ENCODE data around the gene TTC22.
A peak's percentile ranks its signal among the peaks of the same experiment; 100 is the strongest.

The TTC22 gene

DNA sequence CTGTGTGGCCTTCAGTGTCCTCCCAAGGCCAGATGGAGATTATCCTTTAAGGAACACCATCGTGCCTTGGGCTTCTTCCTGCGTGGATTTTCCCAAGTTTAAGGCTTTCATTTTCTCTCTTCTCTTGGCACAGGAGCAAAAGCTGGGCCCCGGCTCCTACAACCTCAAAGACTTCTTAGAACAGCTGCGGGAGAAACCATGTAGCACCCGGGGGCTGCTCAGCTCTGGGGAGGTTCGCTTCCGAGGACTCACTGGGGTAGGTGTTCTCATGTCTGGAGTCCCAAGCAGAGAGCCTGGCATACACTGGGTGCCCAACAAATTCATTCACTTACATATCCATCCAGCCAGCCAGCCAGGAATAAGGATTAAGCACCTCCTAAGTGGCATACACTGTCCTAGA is 6.6 kb upstream of the TTC22 start:
- Histone ChIP-seq H3K27ac (replicated peaks; ENCODE audit: low read length) (no peak overlapping the region), H3K4me1 (ENCODE audit: control insufficient read depth in 2 of 2, insufficient read depth in 1 of 2, low read depth in 1 of 2, low read length in 2 of 2) (peaks cover 0 to 2% of the 10 kb centered on the region in 2 donors), H3K9me3 (replicated peaks in 1 of 2; ENCODE audit: control insufficient read depth in 2 of 2, insufficient read depth in 1 of 2, low read depth in 1 of 2, low read length in 2 of 2) (no peaks in the 10 kb centered on the region), H2BK5ac (ENCODE audit: low read length) (no peak overlapping the region), H2AFZ (ENCODE audit: low read length) (no peak overlapping the region), H3K4me3 (ENCODE audit: low read length in 2 of 2) (no peak overlapping the region), H3K18ac (ENCODE audit: low read length) (no peak overlapping the region), H3K14ac (ENCODE audit: low read length) (no peak overlapping the region), H3K79me1 (ENCODE audit: low read depth, low read length) (no peaks in the 10 kb centered on the region), H2BK15ac (ENCODE audit: low read length) (no peak overlapping the region), H3K4ac (ENCODE audit: low read length) (no peak overlapping the region), H2BK12ac (ENCODE audit: low read length) (no peak overlapping the region), H3K36me3 (replicated peaks in 1 of 2; ENCODE audit: control insufficient read depth in 2 of 2, insufficient read depth in 2 of 2, low read length in 2 of 2) (no peaks in the 10 kb centered on the region), H3K4me2 (ENCODE audit: insufficient read depth, low read length, poor library complexity, severe bottlenecking) (no peak overlapping the region), H4K8ac (ENCODE audit: low read depth, low read length) (no peak overlapping the region), H4K91ac (ENCODE audit: low read depth, low read length, poor library complexity) (no peak overlapping the region), H3K27me3 (ENCODE audit: control insufficient read depth in 3 of 3, insufficient read depth in 3 of 3, low read depth in 1 of 3, low read length in 3 of 3) (peaks cover 0 to 40% (median 5%) of the 10 kb centered on the region in 3 experiments), H3K23ac (ENCODE audit: low read depth, low read length, poor library complexity) (no peak overlapping the region), H2BK120ac (ENCODE audit: low read depth, low read length) (no peak overlapping the region), H2AK5ac (ENCODE audit: low read depth, low read length) (no peak overlapping the region), H3K9ac (ENCODE audit: low read depth, low read length, poor library complexity) (no peak overlapping the region)
- DNase-seq (ENCODE audit: low spot score): no peak
- no CpG with 5 or more reads among the region's 7 CpGs for WGBS, 2 donors (ENCODE audit: extremely low coverage in 2 of 2, insufficient read length in 2 of 2, insufficient replicate concordance in 1 of 2)

DNA sequence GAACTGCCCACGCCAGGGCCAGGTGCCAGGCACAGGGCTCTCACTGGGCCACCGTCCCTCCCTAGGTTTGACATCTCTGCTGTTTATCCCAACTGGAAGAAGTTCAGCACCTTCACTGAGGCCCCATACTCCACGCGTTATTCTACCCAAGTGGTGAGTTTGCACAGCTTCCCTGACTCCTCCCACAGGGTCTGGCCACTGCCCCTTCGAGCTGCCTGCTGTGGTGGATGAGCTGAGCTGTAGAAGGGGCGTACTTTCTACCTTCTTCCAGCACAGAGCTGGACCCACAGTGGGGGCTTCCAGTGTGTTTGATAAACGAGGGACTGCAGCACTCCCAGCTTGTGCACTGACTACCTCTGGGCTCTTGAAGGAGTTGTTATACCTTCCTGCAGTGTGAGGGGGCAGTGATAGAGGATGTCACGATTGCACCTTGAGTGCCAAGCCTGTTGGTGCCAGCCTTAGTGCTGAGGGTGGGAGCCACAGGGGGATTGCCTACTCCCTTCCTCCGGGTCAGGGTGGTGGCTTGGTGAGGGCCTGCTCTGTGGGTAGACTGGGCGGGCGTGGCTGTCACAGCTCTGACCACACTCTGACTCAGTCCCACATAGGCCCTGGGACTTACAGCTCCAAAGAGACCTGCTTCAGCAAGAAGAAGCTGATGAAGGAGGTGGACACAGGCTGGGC is 5.9 kb upstream of the TTC22 start:
- Histone ChIP-seq H2BK15ac (ENCODE audit: low read length) (no peak overlapping the region), H2BK5ac (ENCODE audit: low read length) (no peak overlapping the region), H3K4me3 (ENCODE audit: low read length in 2 of 2) (no peak overlapping the region), H3K4me2 (ENCODE audit: insufficient read depth, low read length, poor library complexity, severe bottlenecking) (no peak overlapping the region), H3K79me1 (ENCODE audit: low read depth, low read length) (no peaks in the 10 kb centered on the region), H3K4ac (ENCODE audit: low read length) (no peak overlapping the region), H3K14ac (ENCODE audit: low read length) (no peak overlapping the region), H2AFZ (ENCODE audit: low read length) (no peak overlapping the region), H3K18ac (ENCODE audit: low read length) (no peak overlapping the region), H4K8ac (ENCODE audit: low read depth, low read length) (no peak overlapping the region), H3K4me1 (ENCODE audit: control insufficient read depth in 2 of 2, insufficient read depth in 1 of 2, low read depth in 1 of 2, low read length in 2 of 2) (peaks cover 0 to 2% of the 10 kb centered on the region in 2 donors), H3K9ac (ENCODE audit: low read depth, low read length, poor library complexity) (peak overlapping the region; percentile 24), H2BK120ac (ENCODE audit: low read depth, low read length) (no peak overlapping the region), H2BK12ac (ENCODE audit: low read length) (no peak overlapping the region), H3K27ac (replicated peaks; ENCODE audit: low read length) (no peak overlapping the region), H3K27me3 (ENCODE audit: control insufficient read depth in 3 of 3, insufficient read depth in 3 of 3, low read depth in 1 of 3, low read length in 3 of 3) (peaks cover 0 to 36% (median 5%) of the 10 kb centered on the region in 3 experiments), H4K91ac (ENCODE audit: low read depth, low read length, poor library complexity) (no peak overlapping the region), H3K36me3 (replicated peaks in 1 of 2; ENCODE audit: control insufficient read depth in 2 of 2, insufficient read depth in 2 of 2, low read length in 2 of 2) (no peaks in the 10 kb centered on the region), H2AK5ac (ENCODE audit: low read depth, low read length) (no peak overlapping the region), H3K9me3 (replicated peaks in 1 of 2; ENCODE audit: control insufficient read depth in 2 of 2, insufficient read depth in 1 of 2, low read depth in 1 of 2, low read length in 2 of 2) (no peaks in the 10 kb centered on the region), H3K23ac (ENCODE audit: low read depth, low read length, poor library complexity) (no peak overlapping the region)
- WGBS, 2 donors (ENCODE audit: extremely low coverage in 2 of 2, insufficient read length in 2 of 2, insufficient replicate concordance in 1 of 2): no CpG with 5 or more reads among the region's 11 CpGs
- DNase-seq (ENCODE audit: low spot score): no peak

DNA sequence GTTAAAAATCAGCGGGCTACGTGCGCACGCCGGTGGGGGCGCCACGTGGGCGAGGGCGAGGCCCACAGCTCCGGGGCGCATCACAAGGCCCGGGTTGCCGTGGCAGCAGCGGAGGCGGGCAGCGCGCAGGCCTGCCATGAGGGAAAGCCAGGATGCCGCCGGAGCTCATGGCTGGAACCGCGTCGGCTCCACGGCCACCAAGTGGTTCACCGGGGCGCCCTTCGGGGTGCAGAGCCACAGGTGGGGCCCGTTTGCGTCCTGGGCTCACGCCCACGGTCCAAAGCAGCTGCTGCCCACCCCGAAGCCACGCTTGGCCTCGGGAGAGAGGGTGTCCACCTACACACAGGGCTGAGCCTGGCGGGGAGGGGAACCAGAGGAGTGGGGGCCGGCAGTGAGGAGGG is 4.9 kb upstream of the TTC22 start:
- H3K36me3 ChIP-seq (replicated peaks in 1 of 2; ENCODE audit: control insufficient read depth in 2 of 2, insufficient read depth in 2 of 2, low read length in 2 of 2): no peaks in the 10 kb centered on the region
- H2AK5ac ChIP-seq (ENCODE audit: low read depth, low read length): peak overlapping the region; percentile 44
- peaks cover 4 to 41% (median 15%) of the 10 kb centered on the region in 3 experiments for H3K27me3 ChIP-seq (ENCODE audit: control insufficient read depth in 3 of 3, insufficient read depth in 3 of 3, low read depth in 1 of 3, low read length in 3 of 3)
- H2BK15ac ChIP-seq (ENCODE audit: low read length): no peak overlapping the region
- no peaks in the 10 kb centered on the region for H3K79me1 ChIP-seq (ENCODE audit: low read depth, low read length)
- no peak overlapping the region for H2BK120ac ChIP-seq (ENCODE audit: low read depth, low read length)
- no peak for DNase-seq (ENCODE audit: low spot score)
- no peak overlapping the region for H3K9ac ChIP-seq (ENCODE audit: low read depth, low read length, poor library complexity)
- H3K9me3 ChIP-seq (replicated peaks in 1 of 2; ENCODE audit: control insufficient read depth in 2 of 2, insufficient read depth in 1 of 2, low read depth in 1 of 2, low read length in 2 of 2): peaks cover 0 to 2% of the 10 kb centered on the region in 2 donors
- H2BK5ac ChIP-seq (ENCODE audit: low read length): no peak overlapping the region
- no peak overlapping the region for H3K4me2 ChIP-seq (ENCODE audit: insufficient read depth, low read length, poor library complexity, severe bottlenecking)
- H4K8ac ChIP-seq (ENCODE audit: low read depth, low read length): no peak overlapping the region
- H2AFZ ChIP-seq (ENCODE audit: low read length): no peak overlapping the region
- no peak overlapping the region for H2BK12ac ChIP-seq (ENCODE audit: low read length)
- no peak overlapping the region for H3K14ac ChIP-seq (ENCODE audit: low read length)
- WGBS, 2 donors (ENCODE audit: extremely low coverage in 2 of 2, insufficient read length in 2 of 2, insufficient replicate concordance in 1 of 2): no CpG with 5 or more reads among the region's 35 CpGs
- no peak overlapping the region for H3K4ac ChIP-seq (ENCODE audit: low read length)
- peaks cover 0 to 2% of the 10 kb centered on the region in 2 donors for H3K4me1 ChIP-seq (ENCODE audit: control insufficient read depth in 2 of 2, insufficient read depth in 1 of 2, low read depth in 1 of 2, low read length in 2 of 2)
- no peak overlapping the region for H3K27ac ChIP-seq (replicated peaks; ENCODE audit: low read length)
- no peak overlapping the region for H3K4me3 ChIP-seq (ENCODE audit: low read length in 2 of 2)
- no peak overlapping the region for H3K23ac ChIP-seq (ENCODE audit: low read depth, low read length, poor library complexity)
- no peak overlapping the region for H3K18ac ChIP-seq (ENCODE audit: low read length)
- H4K91ac ChIP-seq (ENCODE audit: low read depth, low read length, poor library complexity): no peak overlapping the region

DNA sequence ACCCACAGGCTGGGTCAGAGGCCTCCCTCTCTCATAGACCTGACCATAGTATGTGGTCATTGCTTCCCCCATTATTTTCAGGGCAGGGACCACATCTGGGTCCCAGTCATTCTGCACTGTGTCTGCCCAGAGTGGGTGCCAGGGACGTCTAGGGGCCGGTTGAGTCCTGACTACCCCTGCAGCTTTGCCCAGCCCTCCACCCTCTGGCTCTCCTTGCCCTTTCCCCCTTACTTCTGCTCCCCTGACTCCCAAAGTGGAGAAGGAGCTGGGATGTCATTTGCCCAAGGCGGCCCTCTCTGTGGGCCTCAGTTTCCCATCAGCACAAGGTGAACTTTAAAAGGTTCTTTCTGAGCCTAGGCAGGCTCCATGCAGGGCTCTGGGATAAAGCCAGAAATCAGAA is 4.3 kb upstream of the TTC22 start:
- Histone ChIP-seq H4K8ac (ENCODE audit: low read depth, low read length) (no peak overlapping the region), H3K36me3 (replicated peaks in 1 of 2; ENCODE audit: control insufficient read depth in 2 of 2, insufficient read depth in 2 of 2, low read length in 2 of 2) (no peaks in the 10 kb centered on the region), H3K18ac (ENCODE audit: low read length) (no peak overlapping the region), H3K14ac (ENCODE audit: low read length) (no peak overlapping the region), H3K27ac (replicated peaks; ENCODE audit: low read length) (no peak overlapping the region), H2AK5ac (ENCODE audit: low read depth, low read length) (no peak overlapping the region), H2BK15ac (ENCODE audit: low read length) (no peak overlapping the region), H2BK5ac (ENCODE audit: low read length) (no peak overlapping the region), H3K9me3 (replicated peaks in 1 of 2; ENCODE audit: control insufficient read depth in 2 of 2, insufficient read depth in 1 of 2, low read depth in 1 of 2, low read length in 2 of 2) (peaks cover 0 to 2% of the 10 kb centered on the region in 2 donors), H2BK12ac (ENCODE audit: low read length) (no peak overlapping the region), H2BK120ac (ENCODE audit: low read depth, low read length) (no peak overlapping the region), H3K4ac (ENCODE audit: low read length) (no peak overlapping the region), H3K79me1 (ENCODE audit: low read depth, low read length) (no peaks in the 10 kb centered on the region), H3K4me1 (ENCODE audit: control insufficient read depth in 2 of 2, insufficient read depth in 1 of 2, low read depth in 1 of 2, low read length in 2 of 2) (peaks cover 0 to 2% of the 10 kb centered on the region in 2 donors), H3K27me3 (ENCODE audit: control insufficient read depth in 3 of 3, insufficient read depth in 3 of 3, low read depth in 1 of 3, low read length in 3 of 3) (peaks cover 8 to 43% (median 20%) of the 10 kb centered on the region in 3 experiments), H3K4me3 (ENCODE audit: low read length in 2 of 2) (no peak overlapping the region), H2AFZ (ENCODE audit: low read length) (no peak overlapping the region), H3K4me2 (ENCODE audit: insufficient read depth, low read length, poor library complexity, severe bottlenecking) (no peak overlapping the region), H3K9ac (ENCODE audit: low read depth, low read length, poor library complexity) (no peak overlapping the region), H3K23ac (ENCODE audit: low read depth, low read length, poor library complexity) (no peak overlapping the region), H4K91ac (ENCODE audit: low read depth, low read length, poor library complexity) (no peak overlapping the region)
- no peak for DNase-seq (ENCODE audit: low spot score)
- no CpG with 5 or more reads among the region's 3 CpGs for WGBS, 2 donors (ENCODE audit: extremely low coverage in 2 of 2, insufficient read length in 2 of 2, insufficient replicate concordance in 1 of 2)

All from neuronal stem cell (in vitro differentiated cells).